Stimulated activated CD4-positive, alpha-beta T cell treated with anti-CD3 and anti-CD28 coated beads, TNF-alpha, amount 100 ng/mL, for 48 hours (primary cell): ENCODE measurements around the gene MAPRE3.

Experiments
- DNase-seq, 3 donors: peaks; one replicate each; pipeline ENCODE4 v3.0.0-alpha.2; 2020; ENCODE audit warnings: low read depth in 3 of 3

MAPRE3 gene

DNA sequence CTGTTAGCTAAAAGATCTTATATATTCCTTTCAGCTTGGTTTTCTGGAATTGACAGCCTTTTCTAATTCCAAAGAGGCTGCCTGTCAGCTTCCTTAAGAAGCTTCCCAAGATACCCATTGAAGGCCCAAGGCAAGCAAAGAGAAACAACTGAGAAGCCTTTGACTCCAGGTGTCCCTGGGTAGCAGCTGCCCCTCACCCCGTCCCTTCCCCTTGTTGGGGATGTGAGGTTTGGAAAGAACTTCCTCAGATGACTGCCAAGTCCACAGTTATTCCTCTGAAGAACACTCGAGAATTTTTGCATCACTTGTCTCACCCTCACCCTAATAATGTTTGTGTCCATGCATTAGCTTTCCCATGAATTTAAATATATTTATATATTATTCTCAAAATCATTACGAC, 13.3 kb downstream of the MAPRE3 start:
- DNase-seq = no peak

DNA sequence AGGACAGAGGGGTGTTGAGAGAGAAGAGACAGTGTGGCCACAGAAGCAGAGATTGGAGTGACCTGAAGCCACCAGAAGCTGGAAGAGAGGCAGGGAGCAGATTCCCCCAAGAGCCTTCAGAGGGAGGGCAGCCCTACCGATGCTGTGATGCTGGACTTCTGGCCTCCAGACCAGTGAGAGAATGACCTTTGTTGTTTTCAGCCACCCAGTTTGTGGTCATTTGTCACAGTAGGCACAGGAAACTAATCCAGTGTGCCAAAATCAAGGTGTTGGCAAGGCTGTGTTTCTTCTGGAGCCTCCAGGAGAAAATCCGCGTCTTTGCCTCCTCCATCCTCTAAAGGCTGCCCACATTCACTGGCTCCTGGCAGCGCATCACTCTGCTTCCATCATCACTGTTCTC, 15.4 kb downstream of the MAPRE3 start:
- no peak for DNase-seq

DNA sequence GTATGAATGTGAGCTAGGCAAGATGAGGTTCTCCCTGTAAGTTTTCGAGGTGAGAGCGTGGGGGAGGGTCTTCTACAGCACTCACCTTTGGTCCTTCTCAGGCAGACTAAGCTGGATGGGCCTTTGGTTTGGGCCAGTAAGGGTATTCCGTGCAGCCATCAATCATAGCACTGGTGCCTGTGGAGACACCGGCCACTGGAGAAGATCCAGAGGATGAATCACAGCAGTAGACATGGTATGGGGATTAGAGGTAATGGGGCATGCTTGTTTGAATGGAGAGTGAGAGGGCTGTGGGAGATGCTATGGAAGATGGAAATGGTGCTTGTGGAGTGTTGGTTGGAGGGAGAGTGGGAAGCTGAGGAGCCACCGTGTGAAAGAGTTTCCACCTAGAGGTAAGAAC, 16.1 kb downstream of the MAPRE3 start:
- no peak for DNase-seq

DNA sequence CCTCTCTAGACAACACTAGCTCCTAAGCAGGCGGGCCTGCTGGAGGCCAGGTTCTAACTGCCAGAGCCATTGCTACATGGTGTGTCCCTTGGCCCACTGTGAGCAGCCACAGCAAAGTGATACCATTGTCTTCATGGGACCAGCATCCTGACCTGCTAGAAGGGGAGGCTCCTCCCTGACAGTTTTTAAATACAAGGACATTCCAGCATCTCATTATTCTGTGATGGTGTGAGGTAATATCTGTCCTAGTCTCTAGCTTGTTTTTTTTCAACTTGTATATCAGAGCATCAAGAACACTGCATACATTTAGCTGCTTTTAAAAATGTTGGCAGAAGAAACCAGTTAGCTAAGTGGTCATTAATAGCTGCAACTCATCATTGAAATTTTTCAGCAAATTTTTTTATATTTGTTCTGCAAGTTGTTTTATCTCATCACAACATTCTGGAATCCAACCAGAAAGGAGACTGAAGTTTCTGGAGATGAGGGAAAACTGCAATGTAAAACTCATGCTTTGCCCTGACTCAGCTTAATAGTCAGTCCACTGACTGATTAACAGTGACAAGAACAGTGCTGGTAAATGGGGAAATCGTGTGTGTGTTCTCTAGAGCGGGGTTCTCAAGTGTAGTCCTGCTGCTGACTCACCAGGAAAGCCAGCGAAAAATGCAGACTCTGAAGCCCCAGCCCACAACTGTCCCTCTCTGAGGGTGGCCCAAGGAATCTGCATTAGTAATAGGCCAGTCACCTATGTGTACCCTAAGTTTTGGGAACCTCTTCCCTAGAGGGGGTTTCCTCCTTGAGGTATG, 17.8 kb downstream of the MAPRE3 start:
- no peak for DNase-seq

DNA sequence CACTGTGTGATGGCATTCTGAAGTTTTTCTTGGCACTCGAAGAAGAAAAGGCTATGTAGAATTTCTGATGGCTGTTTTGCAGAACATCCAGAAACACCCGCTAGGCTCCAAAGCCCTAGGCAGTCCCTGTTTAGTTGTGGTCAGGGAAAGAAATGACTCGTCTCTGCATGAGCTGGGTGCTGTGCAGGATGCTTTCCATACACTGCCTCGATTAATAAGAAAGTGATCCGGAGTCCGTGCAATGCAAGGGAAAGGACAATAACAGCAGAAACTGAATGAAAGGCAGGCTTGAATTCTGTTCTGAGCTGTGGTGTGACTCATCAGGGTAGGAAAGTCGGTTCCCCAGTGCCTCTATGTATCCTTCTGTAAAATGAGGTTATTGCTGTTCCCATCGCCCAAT, 18.7 kb downstream of the MAPRE3 start:
- no peak for DNase-seq

DNA sequence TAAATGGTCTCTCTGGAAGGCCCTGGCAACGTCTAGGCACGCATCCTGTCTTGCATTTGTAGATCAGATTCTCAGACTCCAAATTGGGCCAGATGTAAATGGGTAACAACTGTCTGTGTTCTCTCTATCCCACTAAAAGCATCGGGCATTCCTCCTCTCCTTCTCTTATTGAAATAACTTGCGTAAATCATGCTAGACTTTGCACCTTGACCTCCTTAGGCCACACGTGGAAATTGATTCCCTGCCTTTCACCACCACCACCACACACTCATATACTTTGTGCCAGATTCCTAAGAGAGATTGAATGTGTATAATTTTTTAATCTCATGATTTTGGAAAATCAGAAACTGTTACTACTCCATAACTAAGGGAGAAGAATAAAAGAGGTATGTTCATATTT, 21.3 kb downstream of the MAPRE3 start:
- no peak for DNase-seq

DNA sequence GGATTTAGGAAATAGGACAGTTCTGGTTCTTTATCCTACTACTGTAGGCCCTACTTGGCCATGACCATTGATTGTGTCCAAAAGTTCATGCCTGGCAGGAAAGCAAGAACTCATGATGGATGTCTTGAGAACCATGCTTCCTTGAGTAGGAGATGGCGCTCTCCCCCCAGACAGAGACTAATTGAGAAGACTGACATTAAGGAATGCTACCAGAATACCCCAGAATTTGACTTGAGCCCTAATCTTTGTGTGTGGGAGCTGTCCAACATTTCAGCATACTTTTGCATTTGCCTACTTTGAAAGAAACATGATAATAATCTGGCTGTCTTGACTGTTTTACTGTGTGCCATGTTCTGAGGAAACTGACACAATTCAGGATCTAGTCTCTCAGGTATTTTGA, 23.3 kb downstream of the MAPRE3 start:
- no peak for DNase-seq

DNA sequence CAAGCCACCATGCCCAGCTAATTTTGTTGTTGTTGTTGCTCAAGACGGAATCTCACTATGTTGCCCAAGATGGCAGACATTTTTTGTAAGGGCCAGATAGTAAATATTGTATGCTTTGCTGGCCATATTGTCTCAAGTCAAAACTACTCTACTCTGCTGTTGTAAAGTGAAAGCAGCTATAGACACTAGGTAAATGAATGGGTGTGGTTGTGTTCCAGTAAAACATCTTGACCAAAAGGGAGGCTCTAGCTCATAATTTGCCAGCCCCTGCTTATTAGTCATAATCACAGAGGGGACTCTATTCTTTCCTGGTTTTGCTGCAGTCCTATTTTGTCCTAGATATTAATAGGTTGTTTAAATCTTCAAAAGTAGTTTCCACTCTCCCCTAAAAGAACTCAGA, 24.5 kb downstream of the MAPRE3 start:
- no peak for DNase-seq

DNA sequence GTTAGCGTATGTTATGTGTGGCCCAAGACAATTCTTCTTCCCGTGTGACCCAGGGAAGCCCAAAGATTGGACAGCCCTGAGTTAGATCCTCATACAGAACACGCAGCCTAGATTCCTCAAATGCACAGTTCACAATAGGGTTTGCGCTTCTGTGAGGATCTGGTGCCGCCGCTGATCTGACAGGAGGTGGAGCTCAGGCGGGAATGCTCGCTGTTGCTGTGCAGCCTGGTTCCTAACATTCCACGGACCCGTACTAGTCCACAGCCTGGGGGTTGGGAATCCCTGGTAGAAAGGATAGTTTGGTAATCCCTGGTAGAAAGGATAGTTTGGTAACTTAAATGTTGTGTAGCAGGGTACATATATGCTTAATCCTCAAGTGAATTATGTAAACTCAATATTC, 27.0 kb downstream of the MAPRE3 start:
- no peak for DNase-seq

DNA sequence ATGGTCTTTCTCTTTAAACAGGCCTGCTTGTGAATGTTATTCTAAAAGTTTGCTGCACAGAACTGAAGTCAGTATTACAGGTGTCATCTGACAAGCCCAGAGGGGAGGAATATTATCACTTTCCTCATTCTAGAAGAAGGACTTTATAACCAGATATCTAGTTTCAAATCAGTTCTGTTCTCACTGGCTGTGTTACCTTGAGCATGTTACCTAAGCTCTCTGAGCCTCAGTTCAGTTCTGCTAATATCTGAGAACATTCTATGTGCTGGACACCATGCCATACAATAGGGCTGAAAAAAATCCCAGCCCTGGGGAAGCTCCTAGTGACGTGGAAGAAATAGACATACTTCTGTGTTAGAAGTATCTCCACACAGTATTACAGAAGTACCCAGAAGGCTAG, 27.9 kb downstream of the MAPRE3 start:
- DNase-seq = no peak

DNA sequence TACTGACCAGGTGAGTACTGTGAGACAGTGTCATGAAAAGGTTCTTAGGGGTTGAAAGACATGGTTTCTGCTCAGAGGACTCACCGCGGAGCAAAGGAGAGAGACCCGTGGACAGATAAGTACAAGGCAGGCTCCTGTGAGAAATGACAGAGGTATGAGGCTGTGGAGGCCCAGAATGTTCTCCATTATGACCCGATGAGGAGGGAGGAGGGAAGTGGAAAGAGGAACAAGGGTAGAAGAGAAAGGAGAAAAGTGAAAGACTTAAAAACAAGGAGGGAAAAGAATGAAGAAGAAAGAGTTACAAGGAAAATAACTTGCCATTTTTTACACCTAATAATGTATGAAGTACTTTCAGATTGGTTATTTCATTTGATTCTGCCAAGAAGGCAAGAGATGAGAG, 29.8 kb downstream of the MAPRE3 start:
- DNase-seq = no peak

DNA sequence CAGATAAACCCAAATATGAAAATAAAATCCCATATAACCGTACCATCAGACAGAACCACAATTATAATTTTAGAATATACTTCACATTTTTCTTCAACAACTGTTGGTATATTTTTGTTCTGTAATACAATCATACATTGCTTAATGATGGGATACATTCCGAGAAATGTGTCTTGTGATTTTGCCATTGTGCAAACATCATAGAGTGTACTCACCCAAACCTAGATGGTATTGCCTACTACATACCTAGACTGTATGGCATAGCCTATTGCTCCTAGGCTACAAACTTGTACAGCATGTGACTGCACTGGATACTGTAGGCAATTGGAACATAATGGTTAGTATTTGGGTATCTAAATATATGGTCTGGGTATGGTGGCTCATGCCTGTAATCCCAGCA, 30.6 kb downstream of the MAPRE3 start:
- DNase-seq = no peak

DNA sequence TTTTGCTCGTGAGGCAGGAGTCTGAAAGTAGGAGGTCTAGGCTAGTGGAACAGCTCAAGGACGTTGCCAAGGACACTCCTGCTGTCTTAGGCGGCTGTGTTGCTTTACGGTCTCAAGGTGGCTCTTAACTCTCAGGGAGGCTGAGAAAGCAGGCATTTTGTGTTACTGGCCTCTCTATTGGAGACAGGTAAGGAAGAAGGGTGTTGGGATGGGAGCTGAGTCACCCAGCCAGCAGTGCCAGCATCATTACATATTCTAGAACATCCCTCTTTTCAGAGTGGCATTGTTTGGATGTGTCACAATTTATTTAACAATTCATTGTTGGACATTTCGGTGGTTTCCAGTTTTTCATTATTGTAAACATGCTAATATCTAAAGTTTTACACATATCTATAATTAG, 31.5 kb downstream of the MAPRE3 start:
- DNase-seq = no peak

DNA sequence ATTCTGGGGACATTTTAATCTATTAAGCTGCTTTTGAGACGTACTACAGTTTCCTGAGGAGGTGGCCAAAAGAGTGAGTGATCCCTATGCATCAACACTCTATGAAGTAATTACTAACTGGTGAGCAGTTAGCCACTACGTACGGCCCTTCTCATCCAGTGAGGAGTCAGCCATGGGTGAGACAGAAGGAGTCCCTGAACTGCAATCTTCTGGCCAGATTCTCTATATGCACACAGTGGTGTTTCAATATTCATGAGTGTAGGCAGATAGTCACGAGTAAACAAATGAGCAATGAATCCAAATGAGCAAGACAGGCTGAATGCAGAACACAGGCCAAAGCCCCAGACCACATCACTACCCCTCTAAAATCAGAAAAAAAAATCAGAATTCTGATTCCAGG, 32.6 kb downstream of the MAPRE3 start:
- no peak for DNase-seq

DNA sequence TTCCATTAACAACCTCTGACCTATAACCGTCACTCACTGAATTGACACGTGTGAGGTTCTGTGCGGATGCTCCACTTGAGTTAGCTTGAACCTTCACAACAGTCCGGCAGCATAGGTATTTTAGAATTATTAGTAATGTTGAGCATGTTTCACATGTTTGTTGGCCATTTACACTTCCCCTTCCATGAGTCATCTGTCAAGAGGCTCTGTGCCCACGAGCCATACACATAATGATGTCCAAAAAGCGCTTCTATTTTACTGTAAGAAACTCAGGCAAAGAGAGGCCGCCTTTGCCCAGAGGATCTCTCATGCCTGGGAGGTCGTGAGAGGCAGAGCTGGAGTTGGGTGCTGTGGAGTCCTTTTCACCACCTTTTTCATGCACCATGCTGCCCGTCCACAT, 33.4 kb downstream of the MAPRE3 start:
- DNase-seq = no peak

DNA sequence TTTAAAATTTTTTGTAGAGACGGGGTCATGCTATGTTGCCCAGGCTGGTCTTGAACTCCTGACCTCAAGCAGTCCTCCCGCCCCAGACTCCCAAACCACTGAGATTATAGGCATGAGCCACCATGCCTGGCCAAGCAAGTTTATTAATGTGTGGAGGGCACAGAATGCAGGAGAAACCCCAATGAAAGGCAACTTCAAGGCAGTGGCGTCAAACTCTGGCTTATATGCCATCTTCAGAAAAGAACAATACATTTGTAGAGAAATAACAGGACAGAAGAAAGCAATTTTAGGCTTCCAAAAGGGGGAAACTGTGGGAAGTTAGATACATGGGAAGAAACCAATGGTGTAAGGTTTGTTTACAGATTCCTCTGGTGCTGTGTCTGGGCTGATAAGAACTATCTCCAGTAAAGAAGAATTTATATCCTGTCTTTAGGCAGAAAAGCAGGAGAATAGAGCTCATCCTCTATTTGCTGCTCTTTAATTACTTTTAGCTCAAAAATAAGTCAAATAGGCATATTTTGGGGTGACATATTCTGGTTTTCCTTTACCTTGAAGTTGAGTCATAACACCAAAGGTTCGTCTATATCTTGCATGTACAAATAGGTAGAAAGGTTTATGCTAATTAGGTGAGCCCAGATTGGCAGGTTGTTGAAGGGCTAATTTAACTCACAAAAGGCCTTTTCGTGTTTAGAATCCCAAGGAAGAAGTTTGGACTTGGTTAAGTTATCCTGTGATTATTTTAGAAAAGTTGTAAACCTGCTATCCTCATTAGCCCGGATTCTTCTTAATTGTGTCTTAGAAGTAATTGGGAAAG, 36.4 kb downstream of the MAPRE3 start:
- no peak for DNase-seq

DNA sequence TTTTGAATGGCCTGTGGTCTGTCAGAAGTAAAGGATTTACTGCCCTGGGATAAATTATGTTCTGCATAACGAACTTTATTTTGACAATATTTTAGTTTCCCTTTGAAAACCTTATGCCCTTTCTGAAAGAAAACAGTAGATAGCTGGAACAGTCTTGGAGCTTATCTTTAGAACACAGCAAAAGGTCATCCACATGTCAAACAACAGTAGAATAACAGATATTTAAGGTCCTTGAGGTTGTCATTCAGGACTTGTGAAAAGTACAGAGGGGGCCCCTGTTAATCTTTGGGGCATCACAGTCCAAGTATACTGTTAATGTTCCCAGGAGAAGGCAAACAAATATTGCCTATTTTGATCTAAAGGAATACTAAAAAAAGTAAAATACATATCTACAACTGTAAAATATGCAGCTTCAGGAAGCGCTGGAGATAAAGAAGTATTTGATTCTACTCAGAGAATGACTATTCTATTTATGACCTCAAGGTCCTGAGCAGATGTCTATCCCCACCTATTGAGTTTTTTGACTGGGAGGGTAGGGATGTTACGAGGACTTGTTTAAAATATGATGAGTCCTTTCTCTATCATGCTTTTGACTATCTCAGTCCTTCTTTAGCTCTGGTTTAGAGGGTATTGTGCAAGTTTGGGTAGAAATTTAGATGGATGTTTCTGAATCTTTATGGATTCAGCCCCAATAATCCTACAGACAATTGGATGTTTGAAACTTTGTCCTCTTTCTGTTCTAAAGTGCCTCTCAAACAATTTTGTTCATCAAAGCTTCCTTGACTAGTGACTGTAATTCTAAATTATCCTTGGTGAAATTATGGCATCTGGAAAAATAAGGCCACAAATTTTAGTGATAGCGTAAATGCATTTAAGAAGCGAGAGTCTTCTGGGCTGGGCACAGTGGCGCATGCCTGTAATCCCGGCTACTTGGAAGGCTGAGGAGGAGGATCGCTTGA, 37.3 kb downstream of the MAPRE3 start:
- no peak for DNase-seq

DNA sequence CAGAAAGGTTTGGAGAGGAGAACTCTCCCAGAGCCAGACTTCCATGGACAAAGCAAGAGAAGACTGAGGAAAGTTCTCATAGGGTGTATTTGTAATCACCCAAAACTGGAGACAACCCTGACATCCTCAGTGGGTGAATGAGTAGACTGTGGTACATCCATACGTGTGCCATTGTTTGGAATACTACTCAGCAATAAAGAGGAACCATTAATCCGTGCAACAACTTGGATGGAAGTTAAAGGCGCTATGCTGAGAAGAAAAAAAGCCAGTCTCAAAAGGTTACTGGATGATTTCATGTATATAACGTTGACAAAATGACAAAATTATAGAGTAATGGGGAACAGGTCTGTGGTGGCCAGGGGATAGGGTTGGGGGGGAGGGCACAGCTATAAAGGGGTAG, 38.2 kb downstream of the MAPRE3 start:
- no peak for DNase-seq

DNA sequence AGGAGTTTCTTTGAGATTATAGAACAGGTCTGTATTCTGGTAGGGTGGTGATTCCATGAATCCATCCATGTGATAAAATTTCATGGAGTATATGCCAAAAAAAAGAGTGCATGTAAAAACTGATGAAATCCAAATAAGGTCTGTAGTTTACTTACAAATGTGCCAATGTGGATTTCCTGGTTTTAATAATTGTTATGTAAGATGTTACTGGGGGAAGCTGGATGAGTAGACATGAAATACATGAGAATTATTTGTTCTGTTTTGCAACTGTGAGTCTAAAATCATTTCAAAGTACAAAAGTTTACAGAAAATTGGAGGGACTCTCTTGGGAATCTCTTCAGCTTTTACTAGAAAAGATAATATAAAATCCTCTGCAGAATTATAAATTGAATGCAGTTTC, 38.6 kb downstream of the MAPRE3 start:
- DNase-seq = no peak

DNA sequence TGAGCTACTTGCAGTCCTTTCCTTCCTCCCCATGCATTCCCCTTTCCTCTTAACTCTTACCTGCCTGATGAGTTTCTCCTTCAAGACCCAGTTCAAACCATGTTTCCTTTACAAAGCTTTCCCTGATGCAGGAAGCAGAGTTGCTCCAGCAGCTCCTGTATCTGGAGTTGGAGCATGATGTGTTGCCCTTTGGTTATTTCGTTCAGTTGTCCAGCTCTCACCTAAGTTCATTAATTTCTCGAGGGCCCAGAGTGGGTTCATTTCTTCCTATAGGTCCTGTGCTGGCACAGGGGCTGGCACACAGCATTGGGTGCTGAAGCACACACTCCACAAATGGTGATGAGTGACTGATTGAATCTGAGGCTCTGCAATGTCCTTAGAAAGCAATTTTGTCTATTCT, 39.3 kb downstream of the MAPRE3 start:
- DNase-seq = no peak

DNA sequence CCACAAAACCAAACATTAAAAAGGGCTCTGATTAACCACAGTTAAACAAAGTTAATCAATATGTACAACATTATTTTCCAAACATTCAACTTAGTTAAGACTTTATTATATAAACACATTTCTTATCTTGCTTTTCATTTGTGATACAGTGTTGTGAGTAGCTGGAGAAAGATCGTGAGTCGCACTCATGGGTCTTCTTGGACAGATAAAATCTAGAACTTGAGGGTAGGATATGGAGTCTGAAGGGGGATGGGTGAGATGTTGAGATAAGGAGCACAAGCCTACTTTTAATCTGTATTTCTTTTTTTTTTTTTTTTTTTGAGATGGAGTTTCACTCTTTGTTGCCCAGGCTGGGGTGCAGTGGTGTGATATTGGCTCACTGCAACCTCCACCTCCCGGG, 39.7 kb downstream of the MAPRE3 start:
- no peak for DNase-seq

DNA sequence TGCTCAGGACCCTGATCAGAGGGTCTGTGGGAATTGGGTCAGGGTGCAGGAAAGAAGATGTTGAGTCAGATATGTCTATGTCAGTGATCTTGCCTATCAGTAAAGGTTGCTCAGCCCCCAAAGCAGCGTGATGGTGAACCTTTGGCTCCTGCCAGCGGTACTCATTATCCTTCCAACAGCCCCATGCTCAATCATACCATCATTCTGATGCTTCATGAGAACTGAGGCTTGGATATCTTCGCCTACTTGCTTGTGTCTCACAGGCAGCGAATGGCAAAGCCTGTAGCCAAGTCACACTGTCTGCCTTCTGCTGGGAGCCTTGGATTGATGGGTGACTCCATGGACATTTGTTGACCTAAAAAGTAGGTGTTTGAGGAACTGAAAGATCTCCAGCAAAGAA, 43.3 kb downstream of the MAPRE3 start:
- DNase-seq = no peak
